Measurements from ENCODE around the gene REXO5.
A peak's percentile ranks its signal among the peaks of the same experiment; 100 is the strongest.

Gene REXO5

DNA sequence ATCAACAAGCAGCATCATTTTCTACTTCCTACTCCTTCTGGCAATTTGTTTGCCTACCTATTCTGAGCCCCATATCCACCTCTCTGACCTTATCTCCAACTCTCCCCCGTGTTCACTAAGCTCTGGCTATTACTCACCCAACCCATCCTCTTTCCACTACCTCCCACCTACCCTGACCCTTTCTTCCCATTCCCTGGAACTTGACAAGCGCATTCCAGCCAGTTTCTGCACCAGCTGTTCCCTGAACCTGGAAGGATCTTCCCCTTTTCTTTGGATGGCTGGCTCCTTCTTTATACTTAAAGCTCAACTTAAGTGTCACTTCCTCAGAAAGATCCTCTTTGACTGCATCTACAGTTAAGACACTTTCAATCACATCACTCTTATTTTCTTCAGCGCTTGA, 91.6 kb downstream of the REXO5 start:
- Histone ChIP-seq H3K9me3 (ENCODE audit: low read length) (no peaks in the 10 kb centered on the region; the same call in 1 of the 2 replicates), H3K27me3 (ENCODE audit: insufficient read depth, low read length) (no peaks in the 10 kb centered on the region), H2AFZ (ENCODE audit: low read length) (no peak overlapping the region), H3K4me3 (ENCODE audit: low read depth, low read length, poor library complexity, severe bottlenecking) (no peak overlapping the region), H3K4me2 (ENCODE audit: low read length) (no peak overlapping the region), H3K9me2 (ENCODE audit: low read depth, low read length) (no peaks in the 10 kb centered on the region), H3K4me1 (ENCODE audit: insufficient read depth, low read length, severe bottlenecking) (peaks cover 27% of the 10 kb centered on the region), H3F3A (ENCODE audit: insufficient read depth, low read length) (0 out of 2 replicates have a peak, but pooled peaks cover 6% of the 10 kb centered on the region), H3K79me2 (ENCODE audit: insufficient read depth, low read length) (no peaks in the 10 kb centered on the region), H3K9ac (ENCODE audit: low read length) (no peak overlapping the region), H4K20me1 (ENCODE audit: insufficient read depth, low read length) (no peaks in the 10 kb centered on the region), H3K36me3 (ENCODE audit: insufficient read depth, low read length) (peaks cover 17% of the 10 kb centered on the region), H3K27ac (ENCODE audit: low read depth, low read length, poor library complexity, severe bottlenecking) (no peak overlapping the region)
- TF ChIP-seq EZH2 (IDR thresholded peaks at IDR 0.05; ENCODE audit: borderline replicate concordance, low read length) = no peak
- TF ChIP-seq, protein P1, sequence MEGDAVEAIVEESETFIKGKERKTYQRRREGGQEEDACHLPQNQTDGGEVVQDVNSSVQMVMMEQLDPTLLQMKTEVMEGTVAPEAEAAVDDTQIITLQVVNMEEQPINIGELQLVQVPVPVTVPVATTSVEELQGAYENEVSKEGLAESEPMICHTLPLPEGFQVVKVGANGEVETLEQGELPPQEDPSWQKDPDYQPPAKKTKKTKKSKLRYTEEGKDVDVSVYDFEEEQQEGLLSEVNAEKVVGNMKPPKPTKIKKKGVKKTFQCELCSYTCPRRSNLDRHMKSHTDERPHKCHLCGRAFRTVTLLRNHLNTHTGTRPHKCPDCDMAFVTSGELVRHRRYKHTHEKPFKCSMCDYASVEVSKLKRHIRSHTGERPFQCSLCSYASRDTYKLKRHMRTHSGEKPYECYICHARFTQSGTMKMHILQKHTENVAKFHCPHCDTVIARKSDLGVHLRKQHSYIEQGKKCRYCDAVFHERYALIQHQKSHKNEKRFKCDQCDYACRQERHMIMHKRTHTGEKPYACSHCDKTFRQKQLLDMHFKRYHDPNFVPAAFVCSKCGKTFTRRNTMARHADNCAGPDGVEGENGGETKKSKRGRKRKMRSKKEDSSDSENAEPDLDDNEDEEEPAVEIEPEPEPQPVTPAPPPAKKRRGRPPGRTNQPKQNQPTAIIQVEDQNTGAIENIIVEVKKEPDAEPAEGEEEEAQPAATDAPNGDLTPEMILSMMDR (IDR thresholded peaks at IDR 0.05; ENCODE audit: low read length) = no peak

DNA sequence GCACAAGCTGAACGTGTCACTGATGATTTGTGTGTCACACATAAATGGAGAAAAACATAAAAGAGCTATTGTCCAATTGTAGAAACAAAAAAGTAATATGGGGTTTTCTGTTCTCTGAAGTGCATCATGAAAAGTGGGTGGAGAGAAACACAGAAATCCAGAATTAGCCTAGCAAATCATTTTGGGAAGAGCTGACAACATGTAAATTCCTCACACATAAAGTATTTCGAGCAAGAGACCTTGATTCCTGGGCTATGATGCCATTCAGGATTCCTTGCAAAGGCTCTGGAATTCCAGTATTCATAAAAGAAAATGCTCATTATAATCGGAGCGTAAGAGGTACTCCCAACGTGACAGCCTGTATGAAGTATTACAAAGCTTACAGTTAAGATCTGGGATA, 92.7 kb downstream of the REXO5 start:
- no peak for TF ChIP-seq EZH2 (IDR thresholded peaks at IDR 0.05; ENCODE audit: borderline replicate concordance, low read length)
- TF ChIP-seq, protein P1 (IDR thresholded peaks at IDR 0.05; ENCODE audit: low read length) = no peak
- H3K27ac ChIP-seq (ENCODE audit: low read depth, low read length, poor library complexity, severe bottlenecking) = no peak overlapping the region
- H3K4me2 ChIP-seq (ENCODE audit: low read length) = peak overlapping the region; percentile 95
- peaks cover 24% of the 10 kb centered on the region for H3K36me3 ChIP-seq (ENCODE audit: insufficient read depth, low read length)
- peak overlapping the region; percentile 80; the same call in 1 of the 2 replicates for H3K9ac ChIP-seq (ENCODE audit: low read length)
- 0 out of 2 replicates have a peak, but pooled peaks cover 6% of the 10 kb centered on the region for H3F3A ChIP-seq (ENCODE audit: insufficient read depth, low read length)
- no peaks in the 10 kb centered on the region for H4K20me1 ChIP-seq (ENCODE audit: insufficient read depth, low read length)
- peak overlapping the region; percentile 99 for H3K4me3 ChIP-seq (ENCODE audit: low read depth, low read length, poor library complexity, severe bottlenecking)
- H3K79me2 ChIP-seq (ENCODE audit: insufficient read depth, low read length) = no peaks in the 10 kb centered on the region
- H3K9me3 ChIP-seq (ENCODE audit: low read length) = no peaks in the 10 kb centered on the region; the same call in 1 of the 2 replicates
- no peaks in the 10 kb centered on the region for H3K9me2 ChIP-seq (ENCODE audit: low read depth, low read length)
- H2AFZ ChIP-seq (ENCODE audit: low read length) = no peak overlapping the region
- H3K27me3 ChIP-seq (ENCODE audit: insufficient read depth, low read length) = no peaks in the 10 kb centered on the region
- H3K4me1 ChIP-seq (ENCODE audit: insufficient read depth, low read length, severe bottlenecking) = peaks cover 37% of the 10 kb centered on the region
